GM19455 (cell line): ENCODE results near the gene UMAD1.

Source experiments
- ATAC-seq: cut with Tn5 transposase; IDR thresholded peaks from one replicate; pipeline ENCODE4 v1.9.1; 2021; ENCODE audit not compliant: unreplicated experiment

UMAD1 gene

DNA sequence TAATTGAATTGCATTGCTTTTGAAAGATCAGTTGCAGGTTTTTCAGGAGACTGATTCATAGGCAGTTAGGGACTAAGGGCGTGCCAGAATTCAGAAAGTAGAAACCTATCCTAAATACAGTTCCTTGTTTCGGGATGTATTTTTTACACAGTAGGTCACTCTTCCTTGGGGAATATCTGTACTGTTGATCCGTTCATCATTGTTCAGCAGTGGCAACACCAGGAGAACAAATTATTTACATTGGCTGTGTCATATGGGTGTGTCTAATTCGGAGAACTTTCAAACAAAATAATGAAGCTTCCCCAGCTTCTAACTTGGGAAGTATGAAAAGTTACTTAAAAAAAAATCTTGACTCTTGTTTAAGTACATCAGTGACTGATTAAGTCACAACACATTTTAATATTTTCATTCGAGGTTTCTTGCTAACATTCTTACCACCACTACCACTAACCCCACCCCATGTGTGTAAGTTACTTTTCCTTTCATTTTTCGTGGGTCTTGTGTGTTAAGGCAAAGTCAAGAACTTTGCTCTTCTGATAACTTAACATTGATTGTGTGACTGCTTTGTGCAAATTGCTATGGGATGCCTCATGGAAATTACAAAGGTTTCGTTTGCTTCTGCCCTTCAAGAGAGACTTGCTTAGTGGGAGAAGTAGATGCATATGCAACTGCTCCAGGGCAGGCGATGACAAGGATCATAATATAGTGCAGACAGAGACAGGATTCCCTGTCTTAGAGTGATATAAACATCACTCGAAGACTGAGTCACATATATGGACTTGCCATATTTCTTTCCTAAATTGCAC, 121.6 kb downstream of the UMAD1 start:
- ATAC-seq: peak; percentile 51

DNA sequence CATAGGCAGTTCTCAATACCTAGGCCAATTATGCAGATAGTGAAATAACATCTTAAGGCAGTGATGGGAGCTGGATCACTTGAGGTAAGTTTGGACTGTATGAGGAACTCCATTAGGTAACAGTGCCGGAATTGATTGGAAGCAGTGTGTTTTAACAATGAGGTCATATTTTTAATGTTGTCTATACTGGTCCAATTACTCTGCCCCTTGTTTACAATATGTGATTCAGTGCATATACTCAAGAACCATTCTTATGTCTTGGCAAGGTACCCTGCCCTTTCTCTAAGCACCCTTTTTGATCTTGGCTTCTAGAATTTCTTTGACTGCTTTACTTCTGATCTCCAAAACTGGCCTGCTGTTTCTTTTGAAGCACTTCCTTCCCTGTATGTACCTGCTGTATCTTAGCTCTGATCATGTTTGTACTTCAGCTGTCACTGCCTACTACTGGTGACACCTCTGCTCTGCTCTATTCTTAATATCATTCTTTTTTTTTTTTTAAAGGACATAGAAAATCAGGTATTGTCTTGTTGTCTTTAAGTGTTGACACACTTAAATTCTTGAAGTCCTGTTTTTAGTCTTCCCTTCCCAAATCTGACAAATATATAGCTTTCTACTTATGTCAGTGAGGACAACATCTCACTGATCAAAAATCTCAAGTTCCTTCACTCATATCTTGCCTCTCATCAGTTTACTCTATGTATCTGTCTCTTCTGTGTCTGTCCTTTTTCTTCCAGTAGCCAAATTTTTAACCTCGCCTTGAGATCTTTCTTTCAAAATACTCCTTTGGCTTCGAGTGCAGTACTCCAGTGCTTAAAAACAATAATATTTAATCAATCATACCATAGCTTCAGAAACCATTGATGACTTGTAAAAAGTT, 124.2 kb downstream of the UMAD1 start:
- no peak for ATAC-seq

DNA sequence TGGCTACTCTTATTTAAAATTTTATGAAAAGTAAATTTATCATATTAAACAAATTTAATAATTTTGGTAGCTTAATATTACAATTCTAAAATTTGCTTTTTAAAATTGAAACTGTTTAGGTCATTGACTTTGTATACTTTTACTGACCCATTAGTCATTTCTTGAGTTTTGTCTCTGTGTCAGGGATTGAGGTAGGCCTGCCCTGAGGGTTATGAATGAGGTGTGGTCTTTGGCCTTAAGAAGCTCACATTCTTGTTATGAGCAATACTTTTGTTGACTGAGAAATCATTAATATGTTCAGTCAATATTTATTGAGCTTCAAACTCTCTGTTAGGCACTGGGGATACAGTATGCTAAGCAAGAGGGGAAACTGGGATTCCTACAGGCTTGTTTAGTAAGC, 124.9 kb downstream of the UMAD1 start:
- peak; percentile 62 for ATAC-seq

DNA sequence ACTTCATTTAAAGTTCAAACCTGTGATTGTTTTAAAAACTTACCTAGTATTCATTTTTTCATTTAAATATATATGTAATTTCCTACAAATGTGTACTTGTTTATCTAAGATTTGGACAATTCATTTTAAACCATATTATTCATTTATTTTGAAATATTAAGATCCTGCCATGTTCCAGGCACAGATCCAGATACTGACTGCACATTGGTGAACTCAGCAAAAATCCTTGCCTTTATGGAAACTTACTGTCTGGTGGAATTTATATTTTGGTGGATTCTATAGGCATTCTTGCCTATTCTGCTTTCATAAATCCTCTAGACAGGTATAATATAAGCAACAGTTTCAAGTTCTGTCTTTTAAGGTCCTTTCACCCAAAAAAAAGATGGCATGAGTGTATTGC, 126.1 kb downstream of the UMAD1 start:
- ATAC-seq: no peak

DNA sequence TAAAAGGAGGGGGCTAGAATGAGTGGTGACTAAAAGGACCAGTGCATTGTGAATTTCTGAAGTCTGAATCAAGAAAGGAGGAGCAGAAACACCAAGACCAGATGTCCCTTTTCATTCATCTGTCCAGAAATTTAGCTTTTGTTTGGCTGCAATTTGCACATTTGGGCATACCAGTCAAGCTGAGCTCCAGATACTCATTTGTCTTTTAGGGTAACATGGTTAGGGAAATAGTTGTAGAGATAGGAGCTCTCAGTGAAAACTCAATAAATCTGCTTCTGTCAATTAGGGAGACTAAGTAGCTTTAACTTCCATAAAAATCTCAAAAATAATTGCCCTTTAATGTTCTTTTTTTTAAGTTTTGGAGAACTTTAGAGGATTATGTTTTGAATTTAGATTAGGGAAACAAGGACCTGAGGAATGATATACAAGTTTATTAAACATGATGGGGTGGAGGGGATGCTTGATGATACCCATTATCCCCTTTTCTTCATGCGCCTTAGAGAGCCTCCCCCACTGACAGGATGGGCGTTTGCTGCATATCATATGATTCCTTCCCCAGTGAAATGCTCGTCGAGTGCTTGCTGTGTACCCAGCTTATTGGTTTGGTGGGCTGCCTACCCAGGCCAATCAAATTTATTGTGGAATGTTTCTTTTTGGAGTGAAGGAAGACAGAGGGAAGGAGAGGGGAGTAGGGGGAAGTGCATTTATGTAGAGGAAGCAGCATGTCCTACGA, 128.6 kb downstream of the UMAD1 start:
- no peak for ATAC-seq

DNA sequence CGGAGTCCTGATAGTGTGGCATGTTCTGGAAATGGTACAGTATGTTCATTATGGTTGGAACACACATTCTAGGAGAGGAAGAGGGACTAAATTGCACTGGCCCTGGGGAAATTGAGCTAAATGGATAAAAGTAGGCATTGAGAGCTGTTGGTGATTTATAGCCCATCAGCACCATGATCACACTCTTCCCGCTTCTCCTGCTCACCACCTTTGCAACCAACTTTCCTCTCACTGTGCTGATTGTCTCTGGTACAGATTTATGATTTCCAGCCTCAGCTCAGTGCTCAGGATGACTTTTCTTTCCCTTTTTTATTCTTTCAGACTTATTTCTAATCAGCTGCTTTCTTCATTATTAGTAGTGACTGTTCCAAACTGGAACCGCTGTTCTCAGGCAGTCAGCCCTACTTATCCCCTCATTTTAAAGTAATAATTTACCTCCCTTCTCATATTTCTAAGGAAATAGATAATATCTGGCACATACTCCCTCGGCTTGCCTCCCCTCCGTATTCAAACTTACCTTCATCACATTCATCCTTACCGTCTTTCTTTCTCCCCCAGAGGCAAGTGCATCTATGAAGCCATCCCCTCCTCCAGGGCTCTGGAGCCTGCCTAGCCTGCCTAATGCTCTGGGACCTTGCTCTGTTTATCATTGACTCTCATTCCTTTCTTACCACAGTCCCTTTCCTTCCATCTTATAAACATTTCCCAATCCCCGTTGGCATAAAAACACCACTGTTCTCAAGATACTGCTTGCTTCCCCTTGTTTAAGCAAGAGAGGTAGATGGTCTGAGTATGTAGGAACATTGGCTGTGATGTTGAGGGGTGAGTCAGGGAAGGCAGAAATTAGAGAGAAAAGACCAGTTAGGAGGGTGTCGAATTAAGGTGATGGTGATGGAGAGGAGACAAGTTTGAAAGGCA, 129.4 kb downstream of the UMAD1 start:
- no peak for ATAC-seq

DNA sequence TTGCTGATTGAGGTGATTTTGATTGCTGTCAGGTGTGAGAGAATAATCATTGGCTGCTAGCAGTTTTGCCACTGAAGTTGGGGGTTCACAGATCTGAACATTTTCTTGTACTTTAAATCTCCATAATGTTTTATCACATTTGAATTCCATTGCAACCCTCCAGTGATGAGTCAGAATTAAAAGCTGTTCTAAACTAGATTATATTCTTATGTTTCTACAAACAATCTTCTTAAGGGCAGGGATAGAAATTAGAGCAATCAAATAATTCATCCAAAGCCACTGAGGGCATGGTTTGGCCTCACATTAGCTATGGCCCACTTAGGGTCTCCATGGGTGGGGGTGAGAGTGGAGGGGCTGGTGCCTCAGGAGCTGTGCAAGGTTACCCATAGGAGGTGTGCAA, 130.9 kb downstream of the UMAD1 start:
- ATAC-seq: no peak

DNA sequence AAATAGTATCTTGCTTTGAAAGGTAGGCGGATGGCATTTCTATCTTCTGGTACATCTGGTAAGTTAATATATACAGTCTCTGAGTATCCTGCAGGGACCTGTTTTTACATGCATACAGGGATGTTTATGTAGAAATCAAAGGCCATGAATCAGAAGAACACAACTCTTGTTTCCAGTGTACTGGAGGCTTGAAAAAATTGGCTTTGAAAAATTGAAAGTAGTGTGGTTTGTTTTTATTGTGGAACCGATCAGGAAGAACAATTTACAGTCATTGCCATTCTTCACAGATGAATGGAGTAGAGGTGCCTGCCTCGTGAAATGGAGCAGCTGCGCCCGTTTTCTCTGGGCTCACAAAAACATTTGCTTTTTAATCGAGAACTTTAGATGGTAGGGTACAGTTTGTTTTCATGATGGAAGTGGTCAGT, 131.9 kb downstream of the UMAD1 start:
- peak; percentile 42 for ATAC-seq

DNA sequence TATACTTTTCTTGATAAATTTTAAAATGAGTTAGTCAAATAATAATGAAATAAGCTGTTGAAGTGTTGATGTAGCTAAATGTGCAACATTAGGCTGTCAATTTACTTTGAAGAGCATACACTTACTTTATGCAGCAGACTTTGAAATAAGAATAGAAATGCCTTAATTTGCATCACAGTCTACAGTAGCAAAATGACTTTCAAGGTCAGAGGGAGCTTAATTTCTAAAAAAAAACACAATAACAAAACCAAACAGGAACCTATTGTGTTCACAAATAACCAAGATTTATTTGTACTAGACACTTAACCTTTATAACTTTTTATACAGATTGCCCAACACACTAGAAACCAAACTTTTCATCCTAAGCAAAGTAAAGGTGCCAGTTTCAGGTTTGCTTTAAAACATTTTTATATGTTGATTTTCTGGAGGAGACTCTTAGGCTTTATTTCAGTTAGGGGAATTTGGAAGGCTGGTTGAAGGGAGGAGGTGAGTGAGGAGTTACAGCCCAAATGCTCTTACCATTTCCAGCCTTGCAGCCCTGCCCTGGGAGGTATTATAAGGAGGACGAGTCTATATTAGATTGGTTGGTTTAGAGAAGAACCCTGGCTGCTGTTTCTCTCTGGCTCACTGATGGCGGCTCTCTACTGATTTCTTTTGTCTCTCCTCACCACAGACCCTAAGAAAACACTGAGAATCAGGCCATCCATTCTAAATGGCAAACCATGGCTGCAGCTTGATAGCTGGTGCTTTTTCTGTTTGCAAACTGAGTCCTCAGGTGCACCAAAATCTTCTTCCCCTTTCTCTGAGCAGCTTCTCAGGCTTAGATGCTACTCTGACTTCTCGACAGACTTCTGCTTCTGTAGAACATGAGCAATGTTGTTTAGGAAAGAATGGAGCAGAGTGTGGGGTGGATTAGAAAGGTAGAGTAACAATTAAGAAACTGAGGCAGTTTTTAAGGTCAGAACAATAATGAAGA, 133.1 kb downstream of the UMAD1 start:
- ATAC-seq: peak; percentile 65

DNA sequence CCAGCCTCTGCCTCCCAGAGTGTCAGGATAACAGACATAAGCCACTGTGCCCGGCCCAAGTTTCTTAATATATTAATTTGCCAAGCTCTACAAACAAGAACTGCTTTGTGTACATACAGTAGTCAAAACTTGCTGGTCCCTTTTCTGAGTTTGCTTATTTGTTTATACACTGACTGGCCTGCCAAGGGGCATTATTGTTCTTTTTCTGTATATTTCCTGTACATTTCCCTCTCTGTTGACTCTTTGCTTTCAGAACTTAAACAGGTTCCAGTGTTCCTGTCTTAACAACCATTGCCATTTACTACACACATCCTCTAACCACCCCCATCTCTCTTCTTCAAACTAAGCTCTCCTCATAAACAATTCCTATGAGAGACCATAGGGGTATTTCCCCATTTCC, 139.3 kb downstream of the UMAD1 start:
- ATAC-seq: no peak

DNA sequence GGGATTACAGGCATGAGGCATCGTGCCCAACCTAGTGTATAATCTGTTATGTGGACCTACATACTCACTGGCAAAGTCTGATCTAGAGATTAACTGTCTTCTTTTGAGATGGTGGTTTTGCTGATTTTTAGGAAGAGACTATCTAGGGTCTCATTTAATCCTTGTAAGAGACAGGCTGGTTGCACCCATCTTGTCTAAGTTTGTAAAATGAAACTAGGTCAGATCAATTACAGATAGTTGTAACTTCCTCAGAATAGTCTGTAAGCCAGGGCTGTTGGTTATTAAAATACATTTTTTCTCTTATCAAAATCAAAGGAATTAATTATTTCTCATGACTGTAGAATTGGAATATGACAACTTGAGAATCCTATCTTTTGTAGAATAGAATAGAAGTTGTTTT, 142.4 kb downstream of the UMAD1 start:
- no peak for ATAC-seq

DNA sequence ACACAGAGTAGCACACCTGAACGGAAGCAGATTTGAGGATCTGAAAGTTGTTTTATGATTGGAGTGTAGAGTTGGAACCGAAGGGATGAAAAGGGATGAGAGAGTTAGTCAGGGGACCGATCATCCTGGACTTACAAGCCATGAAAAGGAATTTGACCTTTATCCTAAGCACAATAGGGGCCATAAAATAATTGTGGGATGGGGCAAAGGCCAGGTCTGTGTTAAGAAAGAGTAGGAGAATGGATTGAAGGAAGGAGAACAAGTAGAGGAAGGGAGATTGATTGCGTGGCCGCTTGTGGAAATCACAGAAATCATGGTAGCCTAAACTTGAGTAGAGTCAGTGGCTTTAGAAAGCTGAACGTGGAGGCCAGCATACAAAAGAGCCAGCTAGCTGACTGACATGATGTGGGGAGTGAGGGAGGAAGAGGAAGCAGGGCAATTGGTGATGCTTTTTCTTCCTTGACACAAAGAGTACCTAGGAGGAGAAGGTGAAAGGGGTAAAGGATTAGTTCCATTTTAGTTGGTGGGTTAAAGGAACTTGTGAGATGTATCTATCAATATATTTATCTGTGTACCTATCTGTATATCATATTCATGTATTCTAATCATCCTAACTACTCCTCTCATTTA, 144.9 kb downstream of the UMAD1 start:
- no peak for ATAC-seq

DNA sequence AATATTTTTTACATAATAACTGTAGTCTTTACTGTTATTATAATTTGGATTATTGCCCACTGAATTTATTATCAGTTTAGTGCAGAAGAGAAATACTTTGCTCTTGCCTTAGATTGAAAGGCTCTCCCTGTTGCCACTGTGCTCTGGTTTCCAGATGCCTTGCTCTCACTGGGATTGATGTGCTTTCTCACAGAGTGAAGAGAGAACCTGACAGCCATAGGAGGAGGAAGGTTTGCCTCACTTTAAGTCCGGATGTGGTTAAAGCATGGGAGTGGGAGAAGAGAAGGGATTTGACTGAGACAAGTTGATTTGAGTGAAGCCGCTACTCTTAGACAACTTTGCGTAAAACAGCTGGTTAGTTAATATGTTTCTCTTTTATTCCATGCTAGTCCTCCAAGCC, 146.0 kb downstream of the UMAD1 start:
- no peak for ATAC-seq

DNA sequence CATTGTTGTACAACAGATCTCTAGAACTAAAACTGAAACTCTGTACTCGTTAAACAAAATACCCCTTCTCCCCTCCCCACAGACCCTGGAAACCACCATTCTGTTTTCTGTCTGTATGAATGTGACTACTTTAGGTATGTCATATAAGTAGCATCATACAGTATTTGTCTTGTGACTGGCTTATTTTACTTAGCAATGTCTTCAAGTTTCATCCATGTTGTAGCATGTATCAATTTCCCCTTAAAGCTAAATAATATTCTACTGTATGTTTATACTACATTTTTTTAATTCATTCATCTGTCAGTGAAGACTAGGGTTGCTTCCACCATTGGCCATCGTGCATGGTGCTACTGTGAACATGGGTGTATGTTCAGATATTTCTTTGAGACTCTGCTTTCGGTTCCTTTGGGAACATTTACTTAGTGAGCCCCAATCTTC, 149.0 kb downstream of the UMAD1 start:
- ATAC-seq: peak; percentile 94

DNA sequence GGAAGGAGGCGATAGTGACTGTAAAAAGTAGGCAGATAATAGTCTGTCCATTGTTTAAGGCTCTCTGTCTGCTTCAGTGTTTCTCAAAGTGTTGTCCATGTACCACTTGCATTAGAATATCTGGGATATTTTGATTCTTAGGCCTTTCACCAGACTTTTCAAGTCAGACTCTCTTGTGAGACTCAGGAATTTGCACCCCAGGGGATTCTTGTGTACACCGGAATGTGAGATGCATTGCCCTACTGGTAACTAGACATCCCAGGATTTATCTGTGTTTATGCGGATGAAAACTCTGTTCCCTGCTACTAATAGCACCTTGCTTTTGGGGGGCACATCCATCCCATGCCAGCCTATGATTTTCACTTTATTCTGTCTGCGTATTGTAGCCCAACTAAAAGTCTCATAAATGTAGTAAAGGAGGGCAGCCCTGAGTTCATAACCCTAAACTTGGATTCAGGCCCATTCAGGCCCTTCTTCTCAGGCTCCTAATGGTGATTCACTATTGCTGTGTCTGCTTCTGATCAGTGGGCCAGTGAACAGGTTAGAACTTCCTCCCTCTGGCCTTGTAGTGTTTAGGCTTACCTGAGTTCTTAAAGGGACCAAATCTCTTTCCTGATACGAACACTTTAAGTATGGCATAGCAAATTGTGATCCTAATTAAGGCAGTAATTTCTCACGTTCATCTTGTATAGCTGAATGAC, 149.6 kb downstream of the UMAD1 start:
- ATAC-seq: no peak

DNA sequence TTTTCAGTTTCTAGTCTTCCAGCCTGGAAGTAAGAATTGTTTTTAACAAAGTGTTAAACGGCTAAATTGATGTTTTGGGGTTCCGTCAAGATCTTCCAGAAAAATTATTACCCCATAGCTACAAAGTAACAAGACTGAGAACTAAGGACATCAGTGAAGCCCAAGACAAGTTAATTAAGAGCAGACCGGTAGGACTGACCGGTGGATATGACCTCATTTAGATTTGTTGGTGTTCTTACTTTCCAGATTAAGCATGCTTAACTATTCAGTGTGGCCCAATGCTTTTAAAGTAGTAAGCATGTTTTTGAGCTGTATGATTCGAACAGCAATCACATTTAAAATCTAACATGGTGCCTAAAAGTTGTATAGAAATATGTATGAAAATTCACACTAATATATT, 151.0 kb downstream of the UMAD1 start:
- no peak for ATAC-seq

DNA sequence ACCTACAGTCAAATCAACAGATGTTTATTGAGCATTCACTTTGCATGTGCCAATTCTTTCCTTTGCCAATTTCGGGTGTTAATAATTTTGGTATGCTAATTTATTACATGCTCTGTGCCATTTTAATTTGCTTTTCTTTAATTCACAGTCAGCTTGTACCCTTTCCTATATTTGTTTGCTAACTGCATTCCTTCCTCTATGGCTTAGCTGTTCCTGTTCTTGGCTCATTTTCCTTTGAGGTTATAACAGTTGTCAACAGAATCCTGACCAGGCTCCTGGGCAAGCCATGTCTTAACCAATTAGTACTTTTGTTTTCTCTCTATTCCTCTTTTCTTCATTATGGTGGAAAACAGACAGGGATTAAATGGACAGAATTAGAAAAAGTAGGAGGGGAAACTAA, 151.5 kb downstream of the UMAD1 start:
- ATAC-seq: no peak

DNA sequence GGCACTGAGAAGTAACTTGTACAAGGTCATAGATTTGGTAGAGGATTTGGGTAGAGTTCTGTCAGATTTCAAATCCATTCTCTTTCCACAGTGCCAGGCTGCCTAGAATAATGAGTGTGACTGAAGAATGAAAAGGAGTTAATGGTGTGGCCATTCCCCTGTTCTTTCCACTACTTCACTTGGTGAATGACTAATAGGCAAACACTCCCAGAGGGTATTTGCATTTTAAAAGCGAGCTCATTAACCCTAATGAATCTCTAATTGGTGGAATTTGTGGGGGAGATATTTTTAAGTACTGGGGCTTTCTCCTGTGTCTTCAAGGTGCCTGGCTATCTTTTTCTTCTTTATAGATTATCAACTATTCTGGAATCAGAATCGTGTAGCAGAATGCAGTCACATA, 152.7 kb downstream of the UMAD1 start:
- no peak for ATAC-seq
